IPS-NIHi7 (cell line): ENCODE measurements around the gene TNNT3.

Experiments used
- DNase-seq: peaks from one replicate; pipeline ENCODE4 v3.0.0; 2012; ENCODE audit warnings: mixed read lengths; ENCODE audit errors: extremely low spot score

TNNT3 gene

GRCh38 chr11:1896923-1897322, 22.6 kb upstream of the TNNT3 start:
- DNase-seq, result peak; percentile 10

GRCh38 chr11:1899090-1899489, 20.4 kb upstream of the TNNT3 start:
- no peak for DNase-seq

GRCh38 chr11:1899686-1900085, 19.8 kb upstream of the TNNT3 start:
- no peak for DNase-seq

GRCh38 chr11:1906181-1906580, 13.3 kb upstream of the TNNT3 start:
- no peak for DNase-seq

- peak; percentile 14 for DNase-seq
These were observed 12.7 kb upstream of the TNNT3 start for GRCh38 chr11:1906611-1907423.

GRCh38 chr11:1908618-1909017, 10.9 kb upstream of the TNNT3 start:
- peak; percentile 9 for DNase-seq

GRCh38 chr11:1909524-1909923, 10.0 kb upstream of the TNNT3 start:
- DNase-seq, result no peak

GRCh38 chr11:1912289-1912878, 7.1 kb upstream of the TNNT3 start:
- DNase-seq, result no peak

- DNase-seq, result no peak
These were observed 6.0 kb upstream of the TNNT3 start for GRCh38 chr11:1913271-1914060.

GRCh38 chr11:1915795-1916131, 3.7 kb upstream of the TNNT3 start:
- no peak for DNase-seq

GRCh38 chr11:1916132-1916985, 3.1 kb upstream of the TNNT3 start:
- DNase-seq, result no peak

GRCh38 chr11:1916986-1917522, 2.4 kb upstream of the TNNT3 start:
- DNase-seq, result peak; percentile 10

- DNase-seq, result peak; percentile 82
These were observed 1.7 kb upstream of the TNNT3 start for GRCh38 chr11:1917523-1918435.

GRCh38 chr11:1918436-1919315, 827 bp upstream of the TNNT3 start:
- DNase-seq, result peak; percentile 14

- no peak for DNase-seq
These were observed 815 bp downstream of the TNNT3 start for GRCh38 chr11:1920128-1920908.

GRCh38 chr11:1920909-1921573, 1.5 kb downstream of the TNNT3 start:
- DNase-seq, result peak; percentile 13

GRCh38 chr11:1921574-1922141, 2.2 kb downstream of the TNNT3 start:
- DNase-seq, result peak; percentile 6
